GM12801 (cell line): ENCODE measurements around the gene ATP8B4.

Source experiments
- CTCF ChIP-seq: IDR thresholded peaks from one replicate; pipeline ENCODE4 v1.5.1; 2011; ENCODE audit warnings: control low read depth; ENCODE audit not compliant: insufficient read length; ENCODE audit errors: extremely low read depth

The ATP8B4 gene

GRCh38 chr15:50106457-50106856 lies 12.6 kb downstream of the ATP8B4 start:
- no peak for TF ChIP-seq CTCF

GRCh38 chr15:50100486-50100885 lies 18.5 kb downstream of the ATP8B4 start:
- no peak for TF ChIP-seq CTCF

- TF ChIP-seq CTCF, result no peak
Observed at GRCh38 chr15:50098545-50098944, 20.5 kb downstream of the ATP8B4 start.

- no peak for TF ChIP-seq CTCF
Observed at GRCh38 chr15:50095938-50096821, 22.9 kb downstream of the ATP8B4 start.

GRCh38 chr15:50084932-50085331 lies 34.1 kb downstream of the ATP8B4 start:
- no peak for TF ChIP-seq CTCF

GRCh38 chr15:50083424-50084025 lies 35.5 kb downstream of the ATP8B4 start:
- TF ChIP-seq CTCF, result no peak

- no peak for TF ChIP-seq CTCF
Observed at GRCh38 chr15:50082066-50082465, 37.0 kb downstream of the ATP8B4 start.
